Cardiac fibroblast (primary cell): ENCODE measurements around the gene TAX1BP3.
"Not testable (repeated sequence)": the region's sequence is repeated elsewhere in the genome, so short reads cannot be mapped to it uniquely, and the experiment has no call there.

ENCODE experiments used
- DNase-seq, 2 donors: peaks; one replicate each; pipeline versions ENCODE4 v3.0.0 to v3.0.0-alpha.2; 2010; ENCODE audit warnings: low read depth in 2 of 2
- H3K4me3 ChIP-seq, 2 donors: replicated peaks in 1 of 2; 1 replicate in 1 of 2; 2 replicates in 1 of 2; pipeline ENCODE4 v1.5.1; 2011; ENCODE audit warnings: low read depth in 2 of 2, low read length in 2 of 2, mild to moderate bottlenecking in 2 of 2, moderate library complexity in 1 of 2
- CTCF ChIP-seq: IDR thresholded peaks from one replicate; pipeline ENCODE4 v1.5.1; 2011; ENCODE audit warnings: low read depth, mild to moderate bottlenecking, low read length, inconsistent platforms

Gene TAX1BP3

GRCh38 chr17:3668279-3669084 lies at the start of gene TAX1BP3, which contains the start of gene EMC6:
TAX1BP3 (minus strand) TSS chr17:3668578; CDS start chr17:3668526, 52 bp downstream.
EMC6 (plus strand) TSS chr17:3668812; CDS start chr17:3669147, 335 bp downstream.
- DNase-seq: peak; percentile 98 to 99
- peak within 1 kb of the TSS; percentile 97 to 98 for H3K4me3 ChIP-seq
- no peak for TF ChIP-seq CTCF

- no peak overlapping the region for H3K4me3 ChIP-seq
- no peak for DNase-seq
- no peak for TF ChIP-seq CTCF
These were observed 46.9 kb upstream of the TAX1BP3 start for GRCh38 chr17:3715296-3715695.

GRCh38 chr17:3712811-3713463 lies 44.6 kb upstream of the TAX1BP3 start:
- no peak for DNase-seq
- no peak overlapping the region for H3K4me3 ChIP-seq
- no peak for TF ChIP-seq CTCF

GRCh38 chr17:3710951-3711383 lies 42.6 kb upstream of the TAX1BP3 start:
- TF ChIP-seq CTCF: no peak
- peak; percentile 61 to 82 for DNase-seq
- no peak overlapping the region for H3K4me3 ChIP-seq

GRCh38 chr17:3708366-3708765 lies 40.0 kb upstream of the TAX1BP3 start:
- TF ChIP-seq CTCF: no peak
- H3K4me3 ChIP-seq: no peak overlapping the region
- DNase-seq: no peak

GRCh38 chr17:3705718-3705984 lies 37.3 kb upstream of the TAX1BP3 start:
- DNase-seq, H3K4me3 ChIP-seq: not testable (repeated sequence)

GRCh38 chr17:3704931-3705717 lies 36.7 kb upstream of the TAX1BP3 start:
- no peak overlapping the region for H3K4me3 ChIP-seq
- TF ChIP-seq CTCF: no peak
- DNase-seq: no peak

GRCh38 chr17:3702041-3702539 lies 33.7 kb upstream of the TAX1BP3 start:
- H3K4me3 ChIP-seq, DNase-seq: not testable (repeated sequence)
